GM23338 (cell line): Measurements from ENCODE around the gene KIF6.

Source experiments
- CREB1 ChIP-seq: fragments of 250-450 bp; sonication (Bioruptor Pico); IDR thresholded peaks from 2 replicates; pipeline ENCODE4 v1.5.0; 2020; ENCODE audit warnings: low read depth, mild to moderate bottlenecking, moderate library complexity
- EZH2 ChIP-seq: fragments of 200-600 bp; sonication (generic); IDR thresholded peaks from one replicate; pipeline ENCODE4 v1.8.0; 2017; ENCODE audit warnings: antibody characterized with exemption, mild to moderate bottlenecking, low read depth; ENCODE audit not compliant: unreplicated experiment
- EZH2phosphoT487 ChIP-seq: fragments of 200-600 bp; sonication (generic); IDR thresholded peaks from one replicate; pipeline ENCODE4 v1.8.1; 2018; ENCODE audit warnings: antibody characterized with exemption; ENCODE audit not compliant: unreplicated experiment
- NANOG ChIP-seq: IDR thresholded peaks from 2 replicates; pipeline ENCODE4 v1.6.1; 2016; ENCODE audit warnings: antibody characterized with exemption, borderline replicate concordance
- POLR2AphosphoS5 ChIP-seq: IDR thresholded peaks from 2 replicates; pipeline ENCODE4 v1.6.1; 2016; ENCODE audit warnings: antibody characterized with exemption, low read depth
- STAT1 ChIP-seq: IDR thresholded peaks from one replicate; pipeline ENCODE4 v1.6.1; 2016; ENCODE audit warnings: antibody characterized with exemption; ENCODE audit not compliant: unreplicated experiment
- ZNF114 ChIP-seq: fragments of 250-450 bp; sonication (Bioruptor Pico); IDR thresholded peaks from 2 replicates; pipeline ENCODE4 v1.5.0; 2020; ENCODE audit warnings: mild to moderate bottlenecking, moderate library complexity
- ZNF331 ChIP-seq: fragments of 250-450 bp; sonication (Bioruptor Pico); IDR thresholded peaks from 2 replicates; pipeline ENCODE4 v1.5.0; 2020; ENCODE audit warnings: low read depth, mild to moderate bottlenecking, moderate library complexity
- TF ChIP-seq, protein P1 (sequence below), 2 experiments: fragments of 200-600 bp in 1 of 2; sonication (generic) in 1 of 2; conservative IDR thresholded peaks; 2 replicates each; pipeline versions ENCODE4 v1.5.1 to v1.6.1; 2016 to 2017; ENCODE audit warnings: antibody characterized with exemption in 2 of 2, low read depth in 2 of 2, mild to moderate bottlenecking in 2 of 2, moderate library complexity in 1 of 2
- TF ChIP-seq, protein P2 (sequence below): IDR thresholded peaks from one replicate; pipeline ENCODE4 v1.6.1; 2018; ENCODE audit warnings: antibody characterized with exemption; ENCODE audit not compliant: unreplicated experiment
- TF ChIP-seq, protein P3 (sequence below): IDR thresholded peaks from 2 replicates; pipeline ENCODE4 v1.6.1; 2016; ENCODE audit warnings: antibody characterized with exemption
- TF ChIP-seq, protein P4 (sequence below): fragments of 250-450 bp; sonication (Bioruptor Pico); IDR thresholded peaks from 2 replicates; pipeline ENCODE4 v1.5.0; 2020; ENCODE audit warnings: mild to moderate bottlenecking, moderate library complexity

DNA sequence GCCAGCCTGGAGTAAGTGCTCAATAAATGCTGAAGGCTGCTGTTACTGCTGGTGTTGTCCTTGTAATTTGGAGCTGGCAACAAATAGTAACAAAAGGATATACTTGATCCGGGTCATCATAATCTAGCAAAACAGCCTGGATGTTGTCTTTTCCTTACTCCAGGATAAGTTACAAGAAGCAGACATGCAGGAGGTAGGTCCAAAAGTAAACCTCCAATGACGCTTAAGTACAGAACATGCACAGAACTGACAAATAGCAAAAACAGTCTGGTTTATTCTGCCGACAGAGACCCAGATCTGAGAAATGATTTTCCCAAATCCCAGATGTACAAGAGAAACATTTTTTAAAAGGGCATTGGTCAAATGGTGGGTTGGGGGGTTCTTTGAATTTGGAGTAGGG is 309.7 kb downstream of the KIF6 start:
- TF ChIP-seq CREB1 (CRISPR knock-in tag) (no peak), POLR2AphosphoS5 (no peak), EZH2phosphoT487 (no peak), EZH2 (no peak), NANOG (no peak), ZNF114 (CRISPR knock-in tag) (no peak), ZNF331 (no peak), STAT1 (no peak)
- TF ChIP-seq, protein P1, sequence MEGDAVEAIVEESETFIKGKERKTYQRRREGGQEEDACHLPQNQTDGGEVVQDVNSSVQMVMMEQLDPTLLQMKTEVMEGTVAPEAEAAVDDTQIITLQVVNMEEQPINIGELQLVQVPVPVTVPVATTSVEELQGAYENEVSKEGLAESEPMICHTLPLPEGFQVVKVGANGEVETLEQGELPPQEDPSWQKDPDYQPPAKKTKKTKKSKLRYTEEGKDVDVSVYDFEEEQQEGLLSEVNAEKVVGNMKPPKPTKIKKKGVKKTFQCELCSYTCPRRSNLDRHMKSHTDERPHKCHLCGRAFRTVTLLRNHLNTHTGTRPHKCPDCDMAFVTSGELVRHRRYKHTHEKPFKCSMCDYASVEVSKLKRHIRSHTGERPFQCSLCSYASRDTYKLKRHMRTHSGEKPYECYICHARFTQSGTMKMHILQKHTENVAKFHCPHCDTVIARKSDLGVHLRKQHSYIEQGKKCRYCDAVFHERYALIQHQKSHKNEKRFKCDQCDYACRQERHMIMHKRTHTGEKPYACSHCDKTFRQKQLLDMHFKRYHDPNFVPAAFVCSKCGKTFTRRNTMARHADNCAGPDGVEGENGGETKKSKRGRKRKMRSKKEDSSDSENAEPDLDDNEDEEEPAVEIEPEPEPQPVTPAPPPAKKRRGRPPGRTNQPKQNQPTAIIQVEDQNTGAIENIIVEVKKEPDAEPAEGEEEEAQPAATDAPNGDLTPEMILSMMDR (conservative IDR thresholded peaks at IDR 0.05; ENCODE audit: low read depth in 2 of 2), result no peak
- TF ChIP-seq, protein P2, sequence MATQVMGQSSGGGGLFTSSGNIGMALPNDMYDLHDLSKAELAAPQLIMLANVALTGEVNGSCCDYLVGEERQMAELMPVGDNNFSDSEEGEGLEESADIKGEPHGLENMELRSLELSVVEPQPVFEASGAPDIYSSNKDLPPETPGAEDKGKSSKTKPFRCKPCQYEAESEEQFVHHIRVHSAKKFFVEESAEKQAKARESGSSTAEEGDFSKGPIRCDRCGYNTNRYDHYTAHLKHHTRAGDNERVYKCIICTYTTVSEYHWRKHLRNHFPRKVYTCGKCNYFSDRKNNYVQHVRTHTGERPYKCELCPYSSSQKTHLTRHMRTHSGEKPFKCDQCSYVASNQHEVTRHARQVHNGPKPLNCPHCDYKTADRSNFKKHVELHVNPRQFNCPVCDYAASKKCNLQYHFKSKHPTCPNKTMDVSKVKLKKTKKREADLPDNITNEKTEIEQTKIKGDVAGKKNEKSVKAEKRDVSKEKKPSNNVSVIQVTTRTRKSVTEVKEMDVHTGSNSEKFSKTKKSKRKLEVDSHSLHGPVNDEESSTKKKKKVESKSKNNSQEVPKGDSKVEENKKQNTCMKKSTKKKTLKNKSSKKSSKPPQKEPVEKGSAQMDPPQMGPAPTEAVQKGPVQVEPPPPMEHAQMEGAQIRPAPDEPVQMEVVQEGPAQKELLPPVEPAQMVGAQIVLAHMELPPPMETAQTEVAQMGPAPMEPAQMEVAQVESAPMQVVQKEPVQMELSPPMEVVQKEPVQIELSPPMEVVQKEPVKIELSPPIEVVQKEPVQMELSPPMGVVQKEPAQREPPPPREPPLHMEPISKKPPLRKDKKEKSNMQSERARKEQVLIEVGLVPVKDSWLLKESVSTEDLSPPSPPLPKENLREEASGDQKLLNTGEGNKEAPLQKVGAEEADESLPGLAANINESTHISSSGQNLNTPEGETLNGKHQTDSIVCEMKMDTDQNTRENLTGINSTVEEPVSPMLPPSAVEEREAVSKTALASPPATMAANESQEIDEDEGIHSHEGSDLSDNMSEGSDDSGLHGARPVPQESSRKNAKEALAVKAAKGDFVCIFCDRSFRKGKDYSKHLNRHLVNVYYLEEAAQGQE, result no peak
- TF ChIP-seq, protein P3, sequence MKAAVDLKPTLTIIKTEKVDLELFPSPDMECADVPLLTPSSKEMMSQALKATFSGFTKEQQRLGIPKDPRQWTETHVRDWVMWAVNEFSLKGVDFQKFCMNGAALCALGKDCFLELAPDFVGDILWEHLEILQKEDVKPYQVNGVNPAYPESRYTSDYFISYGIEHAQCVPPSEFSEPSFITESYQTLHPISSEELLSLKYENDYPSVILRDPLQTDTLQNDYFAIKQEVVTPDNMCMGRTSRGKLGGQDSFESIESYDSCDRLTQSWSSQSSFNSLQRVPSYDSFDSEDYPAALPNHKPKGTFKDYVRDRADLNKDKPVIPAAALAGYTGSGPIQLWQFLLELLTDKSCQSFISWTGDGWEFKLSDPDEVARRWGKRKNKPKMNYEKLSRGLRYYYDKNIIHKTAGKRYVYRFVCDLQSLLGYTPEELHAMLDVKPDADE, result no peak
- TF ChIP-seq, protein P4, sequence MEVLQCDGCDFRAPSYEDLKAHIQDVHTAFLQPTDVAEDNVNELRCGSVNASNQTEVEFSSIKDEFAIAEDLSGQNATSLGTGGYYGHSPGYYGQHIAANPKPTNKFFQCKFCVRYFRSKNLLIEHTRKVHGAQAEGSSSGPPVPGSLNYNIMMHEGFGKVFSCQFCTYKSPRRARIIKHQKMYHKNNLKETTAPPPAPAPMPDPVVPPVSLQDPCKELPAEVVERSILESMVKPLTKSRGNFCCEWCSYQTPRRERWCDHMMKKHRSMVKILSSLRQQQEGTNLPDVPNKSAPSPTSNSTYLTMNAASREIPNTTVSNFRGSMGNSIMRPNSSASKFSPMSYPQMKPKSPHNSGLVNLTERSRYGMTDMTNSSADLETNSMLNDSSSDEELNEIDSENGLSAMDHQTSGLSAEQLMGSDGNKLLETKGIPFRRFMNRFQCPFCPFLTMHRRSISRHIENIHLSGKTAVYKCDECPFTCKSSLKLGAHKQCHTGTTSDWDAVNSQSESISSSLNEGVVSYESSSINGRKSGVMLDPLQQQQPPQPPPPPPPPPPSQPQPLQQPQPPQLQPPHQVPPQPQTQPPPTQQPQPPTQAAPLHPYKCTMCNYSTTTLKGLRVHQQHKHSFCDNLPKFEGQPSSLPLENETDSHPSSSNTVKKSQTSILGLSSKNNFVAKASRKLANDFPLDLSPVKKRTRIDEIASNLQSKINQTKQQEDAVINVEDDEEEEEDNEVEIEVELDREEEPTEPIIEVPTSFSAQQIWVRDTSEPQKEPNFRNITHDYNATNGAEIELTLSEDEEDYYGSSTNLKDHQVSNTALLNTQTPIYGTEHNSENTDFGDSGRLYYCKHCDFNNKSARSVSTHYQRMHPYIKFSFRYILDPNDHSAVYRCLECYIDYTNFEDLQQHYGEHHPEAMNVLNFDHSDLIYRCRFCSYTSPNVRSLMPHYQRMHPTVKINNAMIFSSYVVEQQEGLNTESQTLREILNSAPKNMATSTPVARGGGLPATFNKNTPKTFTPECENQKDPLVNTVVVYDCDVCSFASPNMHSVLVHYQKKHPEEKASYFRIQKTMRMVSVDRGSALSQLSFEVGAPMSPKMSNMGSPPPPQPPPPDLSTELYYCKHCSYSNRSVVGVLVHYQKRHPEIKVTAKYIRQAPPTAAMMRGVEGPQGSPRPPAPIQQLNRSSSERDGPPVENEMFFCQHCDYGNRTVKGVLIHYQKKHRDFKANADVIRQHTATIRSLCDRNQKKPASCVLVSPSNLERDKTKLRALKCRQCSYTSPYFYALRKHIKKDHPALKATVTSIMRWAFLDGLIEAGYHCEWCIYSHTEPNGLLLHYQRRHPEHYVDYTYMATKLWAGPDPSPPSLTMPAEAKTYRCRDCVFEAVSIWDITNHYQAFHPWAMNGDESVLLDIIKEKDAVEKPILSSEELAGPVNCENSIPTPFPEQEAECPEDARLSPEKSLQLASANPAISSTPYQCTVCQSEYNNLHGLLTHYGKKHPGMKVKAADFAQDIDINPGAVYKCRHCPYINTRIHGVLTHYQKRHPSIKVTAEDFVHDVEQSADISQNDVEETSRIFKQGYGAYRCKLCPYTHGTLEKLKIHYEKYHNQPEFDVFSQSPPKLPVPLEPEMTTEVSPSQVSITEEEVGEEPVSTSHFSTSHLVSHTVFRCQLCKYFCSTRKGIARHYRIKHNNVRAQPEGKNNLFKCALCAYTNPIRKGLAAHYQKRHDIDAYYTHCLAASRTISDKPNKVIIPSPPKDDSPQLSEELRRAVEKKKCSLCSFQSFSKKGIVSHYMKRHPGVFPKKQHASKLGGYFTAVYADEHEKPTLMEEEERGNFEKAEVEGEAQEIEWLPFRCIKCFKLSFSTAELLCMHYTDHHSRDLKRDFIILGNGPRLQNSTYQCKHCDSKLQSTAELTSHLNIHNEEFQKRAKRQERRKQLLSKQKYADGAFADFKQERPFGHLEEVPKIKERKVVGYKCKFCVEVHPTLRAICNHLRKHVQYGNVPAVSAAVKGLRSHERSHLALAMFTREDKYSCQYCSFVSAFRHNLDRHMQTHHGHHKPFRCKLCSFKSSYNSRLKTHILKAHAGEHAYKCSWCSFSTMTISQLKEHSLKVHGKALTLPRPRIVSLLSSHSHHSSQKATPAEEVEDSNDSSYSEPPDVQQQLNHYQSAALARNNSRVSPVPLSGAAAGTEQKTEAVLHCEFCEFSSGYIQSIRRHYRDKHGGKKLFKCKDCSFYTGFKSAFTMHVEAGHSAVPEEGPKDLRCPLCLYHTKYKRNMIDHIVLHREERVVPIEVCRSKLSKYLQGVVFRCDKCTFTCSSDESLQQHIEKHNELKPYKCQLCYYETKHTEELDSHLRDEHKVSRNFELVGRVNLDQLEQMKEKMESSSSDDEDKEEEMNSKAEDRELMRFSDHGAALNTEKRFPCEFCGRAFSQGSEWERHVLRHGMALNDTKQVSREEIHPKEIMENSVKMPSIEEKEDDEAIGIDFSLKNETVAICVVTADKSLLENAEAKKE (CRISPR knock-in tag), result no peak
